Testis (tissue), 3 donors: ENCODE results near the gene PTDSS2. TPM values are rescaled to one million over a fixed set of nuclear protein-coding genes. Genes with fewer than 3 reads are reported as not detected.

Experiments
- DNase-seq: peaks from one replicate; pipeline ENCODE4 v3.0.0-alpha.2; 2019
- H3K27ac ChIP-seq, 2 donors: fragments of 200-600 bp; sonication (generic); one replicate each; pipeline ENCODE4 v1.5.1; 2019
- H3K27me3 ChIP-seq: fragments of 200-600 bp; sonication (generic); one replicate; pipeline ENCODE4 v1.5.1; 2019
- H3K36me3 ChIP-seq: fragments of 200-600 bp; sonication (generic); one replicate; pipeline ENCODE4 v1.5.1; 2017; ENCODE audit warnings: low read depth; ENCODE audit errors: missing control alignments
- H3K4me1 ChIP-seq: fragments of 200-600 bp; sonication (generic); one replicate; pipeline ENCODE4 v1.5.1; 2019
- H3K4me3 ChIP-seq, 2 donors: fragments of 200-600 bp; sonication (generic); one replicate each; pipeline ENCODE4 v1.5.1; 2017 to 2019
- H3K9me3 ChIP-seq: fragments of 200-600 bp; sonication (generic); one replicate; pipeline ENCODE4 v1.5.1; 2017
- POLR2A ChIP-seq: fragments of 450-650 bp; IDR thresholded peaks from one replicate; pipeline ENCODE4 v1.6.1; 2017; ENCODE audit warnings: antibody characterized with exemption, mild to moderate bottlenecking, moderate library complexity
- WGBS, 2 donors: methylation state at CpG; one replicate each; pipeline ENCODE4 v1.1.5; 2018; 5-methylcytosine and 5-hydroxymethylcytosine counted together
- intact Hi-C: fragments of 100-400 bp; cut with DNase I; formaldehyde crosslinking; loops from one replicate; pipeline ENCODE4 v1.15.1; 2023; ENCODE audit warnings: low total_unique reads
- polyA plus RNA-seq: library from polyadenylated mRNA; stranded (reverse); fragments of 350-450 nt; fragmentation: Illumina TruSeq; extraction: RNeasy Lipid Tissue Mini Kit (QIAGEN cat#74804); gene quantifications from one replicate; pipeline ENCODE4 v1.2.3, GENCODE V29; 2014; ENCODE audit warnings: low read depth, low replicate concordance; ENCODE audit not compliant: insufficient read depth
- total RNA-seq, 2 donors: library from RNA; depleted of rRNA; stranded (reverse); fragments of >200 nt; gene quantifications; one replicate each; pipeline ENCODE4 v1.2.3, GENCODE V29; 2016
- TF ChIP-seq, protein P1 (sequence below), 3 experiments: fragments of 450-650 bp in 2 of 3; fragments of 200-600 bp in 1 of 3; sonication (generic) in 1 of 3; IDR thresholded peaks; one replicate each; pipeline ENCODE4 v1.5.1; 2016 to 2019; ENCODE audit warnings: antibody characterized with exemption in 3 of 3, mild to moderate bottlenecking in 2 of 3, moderate library complexity in 1 of 3

The PTDSS2 gene
- total and polyA plus RNA-seq, 3 donors from 2014 or later = 107 to 160 (median 116) TPM

GRCh38 chr11:506238-506994, 56.3 kb downstream of the PTDSS2 start:
- intact Hi-C loops = no loop called here
- DNase-seq = peak; percentile 97
- H3K36me3 ChIP-seq = no peaks in the 10 kb centered on the region
- peaks cover 25% of the 10 kb centered on the region for H3K4me1 ChIP-seq
- no peaks in the 10 kb centered on the region for H3K9me3 ChIP-seq
- TF ChIP-seq, protein P1, sequence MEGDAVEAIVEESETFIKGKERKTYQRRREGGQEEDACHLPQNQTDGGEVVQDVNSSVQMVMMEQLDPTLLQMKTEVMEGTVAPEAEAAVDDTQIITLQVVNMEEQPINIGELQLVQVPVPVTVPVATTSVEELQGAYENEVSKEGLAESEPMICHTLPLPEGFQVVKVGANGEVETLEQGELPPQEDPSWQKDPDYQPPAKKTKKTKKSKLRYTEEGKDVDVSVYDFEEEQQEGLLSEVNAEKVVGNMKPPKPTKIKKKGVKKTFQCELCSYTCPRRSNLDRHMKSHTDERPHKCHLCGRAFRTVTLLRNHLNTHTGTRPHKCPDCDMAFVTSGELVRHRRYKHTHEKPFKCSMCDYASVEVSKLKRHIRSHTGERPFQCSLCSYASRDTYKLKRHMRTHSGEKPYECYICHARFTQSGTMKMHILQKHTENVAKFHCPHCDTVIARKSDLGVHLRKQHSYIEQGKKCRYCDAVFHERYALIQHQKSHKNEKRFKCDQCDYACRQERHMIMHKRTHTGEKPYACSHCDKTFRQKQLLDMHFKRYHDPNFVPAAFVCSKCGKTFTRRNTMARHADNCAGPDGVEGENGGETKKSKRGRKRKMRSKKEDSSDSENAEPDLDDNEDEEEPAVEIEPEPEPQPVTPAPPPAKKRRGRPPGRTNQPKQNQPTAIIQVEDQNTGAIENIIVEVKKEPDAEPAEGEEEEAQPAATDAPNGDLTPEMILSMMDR (IDR thresholded peaks at IDR 0.05) = peak in 1 of 3 experiments; percentile 24
- no peak for TF ChIP-seq POLR2A
- peak overlapping the region; percentile 91 to 100 for H3K27ac ChIP-seq
- peak overlapping the region; percentile 81 to 96 for H3K4me3 ChIP-seq
- H3K27me3 ChIP-seq = no peaks in the 10 kb centered on the region
- WGBS, 2 donors = 1% methylated on average over 58 of the region's 71 CpGs; no CpG with 5 or more reads in 1 of the 2 donors

- Histone ChIP-seq H3K4me1 (peaks cover 25% of the 10 kb centered on the region), H3K9me3 (no peaks in the 10 kb centered on the region), H3K4me3 (peak within 1 kb of the TSS; percentile 81 to 96), H3K36me3 (no peaks in the 10 kb centered on the region), H3K27me3 (no peaks in the 10 kb centered on the region), H3K27ac (peak within 1 kb of the TSS; percentile 91 to 100)
- no peak for TF ChIP-seq POLR2A
- TF ChIP-seq, protein P1 (IDR thresholded peaks at IDR 0.05) = no peak
- DNase-seq = peak; percentile 99
- WGBS, 2 donors = 0% methylated on average over 11 to 35 of the region's 93 CpGs
- intact Hi-C loops = no loop called here
These were observed 57.1 kb downstream of the PTDSS2 start, which contains the start of gene RNH1 for GRCh38 chr11:506995-507726. Gene RNH1 (minus strand): TSS chr11:507242. CDS start chr11:502162, 5,080 bp downstream.

DNA sequence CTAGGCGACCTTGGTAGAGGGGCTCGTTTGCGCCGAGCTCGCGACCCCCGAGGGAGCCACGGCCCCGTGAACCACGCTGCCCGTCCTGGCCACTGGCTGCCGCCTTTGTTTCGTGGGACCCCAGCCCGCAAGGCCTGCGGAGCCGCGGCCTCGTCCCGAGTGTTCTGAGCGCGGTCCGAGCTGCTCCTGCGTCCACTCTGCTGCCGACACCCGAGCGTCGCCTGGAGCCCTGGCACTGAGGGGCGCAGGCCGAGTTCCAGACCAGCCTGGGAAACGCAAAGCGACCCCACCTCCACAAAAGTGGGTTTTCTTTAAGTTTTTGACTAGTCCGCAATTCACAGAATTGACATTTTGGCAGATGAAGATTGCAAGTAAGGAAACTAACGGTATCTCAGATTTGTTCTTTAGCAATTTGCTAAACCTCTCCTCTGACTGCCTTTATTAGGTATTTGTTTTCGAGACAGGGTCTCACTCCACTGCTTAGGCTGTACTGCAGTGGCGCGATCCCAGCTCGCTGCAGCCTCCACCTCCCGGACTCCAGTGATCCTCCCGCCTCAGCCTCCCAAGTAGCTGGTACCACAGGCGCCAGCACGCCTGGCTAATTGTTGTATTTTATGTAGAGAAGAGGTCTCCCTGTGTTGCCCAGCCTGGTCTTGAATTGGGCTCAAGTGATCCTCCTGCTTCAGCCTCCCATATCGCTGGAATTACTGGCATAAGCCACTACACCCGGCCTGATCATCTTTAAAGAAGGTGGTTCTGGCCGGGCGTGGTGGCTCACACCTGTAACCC, 57.8 kb downstream of the PTDSS2 start:
- TF ChIP-seq POLR2A = no peak
- TF ChIP-seq, protein P1 (IDR thresholded peaks at IDR 0.05) = no peak
- 32 to 40% methylated on average over 27 to 43 of the region's 45 CpGs for WGBS, 2 donors
- peaks cover 25% of the 10 kb centered on the region for H3K4me1 ChIP-seq
- no peak for DNase-seq
- H3K4me3 ChIP-seq = peak overlapping the region; percentile 81 to 96
- H3K27me3 ChIP-seq = no peaks in the 10 kb centered on the region
- intact Hi-C loops = no loop called here
- no peaks in the 10 kb centered on the region for H3K9me3 ChIP-seq
- H3K27ac ChIP-seq = peak overlapping the region in 1 of 2 donors; percentile 100
- H3K36me3 ChIP-seq = no peaks in the 10 kb centered on the region

- TF ChIP-seq POLR2A = no peak
- TF ChIP-seq, protein P1 (IDR thresholded peaks at IDR 0.05) = no peak
- intact Hi-C loops = no loop called here
- WGBS, 2 donors = 84% methylated on average over 5 of the region's 5 CpGs
- no peaks in the 10 kb centered on the region for H3K27me3 ChIP-seq
- no peak for DNase-seq
- no peaks in the 10 kb centered on the region for H3K36me3 ChIP-seq
- H3K27ac ChIP-seq = no peak overlapping the region
- no peaks in the 10 kb centered on the region for H3K9me3 ChIP-seq
- H3K4me3 ChIP-seq = no peak overlapping the region
- H3K4me1 ChIP-seq = peaks cover 16% of the 10 kb centered on the region
These were observed 58.9 kb downstream of the PTDSS2 start for GRCh38 chr11:508956-509355.
